Measurements from ENCODE around the gene GPSM3.

The GPSM3 gene

GRCh38 chr6:32175711-32176475, 16.6 kb downstream of the GPSM3 start, which contains the start of gene AGPAT1:
Gene AGPAT1, minus strand, starts transcription at chr6:32176084. Its CDS starts 4,588 bp downstream, at chr6:32171496.
- no peak for FAIRE-seq
- peak; percentile 86 for DNase-seq (ENCODE audit: low spot score)

DNA sequence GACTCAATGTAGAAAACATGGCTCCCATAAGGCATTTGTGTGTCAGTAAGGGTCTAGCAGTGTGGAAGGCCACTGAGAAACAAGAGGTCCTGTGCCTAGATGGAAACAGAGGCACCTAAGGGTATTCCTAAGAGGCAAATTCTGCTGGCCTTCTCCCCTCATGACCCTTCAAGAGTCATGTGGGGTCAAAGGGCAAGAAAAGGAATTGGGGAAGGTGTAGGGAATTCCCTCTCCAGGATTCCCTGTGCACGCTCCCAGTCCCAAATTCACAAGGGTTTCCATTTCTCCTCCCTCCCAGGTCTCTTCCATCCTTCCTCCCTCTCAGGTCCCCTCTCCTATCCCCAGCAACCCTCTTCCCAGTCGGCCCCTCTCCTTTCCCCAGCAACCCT, 17.1 kb downstream of the GPSM3 start:
- no peak for DNase-seq (ENCODE audit: low spot score)
- FAIRE-seq = no peak

DNA sequence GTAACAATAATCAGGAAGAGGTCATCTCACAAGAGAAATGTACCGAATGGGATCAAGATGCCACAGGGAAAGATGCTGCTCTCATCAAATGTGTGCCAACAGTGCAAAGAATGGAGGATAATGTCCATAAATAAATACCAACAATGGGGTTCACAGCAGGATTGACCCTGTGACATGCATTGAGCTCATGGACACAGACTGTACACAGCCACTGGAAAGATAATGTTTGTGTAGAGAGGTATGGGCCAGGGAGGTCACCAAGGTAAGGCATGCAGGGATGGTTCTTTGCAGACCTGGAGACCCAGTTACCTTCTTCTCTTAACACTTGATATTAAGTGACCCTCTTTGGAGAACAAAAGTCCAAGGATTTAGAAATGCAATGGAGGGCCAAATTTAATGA, 18.0 kb downstream of the GPSM3 start:
- FAIRE-seq = no peak
- no peak for DNase-seq (ENCODE audit: low spot score)

DNA sequence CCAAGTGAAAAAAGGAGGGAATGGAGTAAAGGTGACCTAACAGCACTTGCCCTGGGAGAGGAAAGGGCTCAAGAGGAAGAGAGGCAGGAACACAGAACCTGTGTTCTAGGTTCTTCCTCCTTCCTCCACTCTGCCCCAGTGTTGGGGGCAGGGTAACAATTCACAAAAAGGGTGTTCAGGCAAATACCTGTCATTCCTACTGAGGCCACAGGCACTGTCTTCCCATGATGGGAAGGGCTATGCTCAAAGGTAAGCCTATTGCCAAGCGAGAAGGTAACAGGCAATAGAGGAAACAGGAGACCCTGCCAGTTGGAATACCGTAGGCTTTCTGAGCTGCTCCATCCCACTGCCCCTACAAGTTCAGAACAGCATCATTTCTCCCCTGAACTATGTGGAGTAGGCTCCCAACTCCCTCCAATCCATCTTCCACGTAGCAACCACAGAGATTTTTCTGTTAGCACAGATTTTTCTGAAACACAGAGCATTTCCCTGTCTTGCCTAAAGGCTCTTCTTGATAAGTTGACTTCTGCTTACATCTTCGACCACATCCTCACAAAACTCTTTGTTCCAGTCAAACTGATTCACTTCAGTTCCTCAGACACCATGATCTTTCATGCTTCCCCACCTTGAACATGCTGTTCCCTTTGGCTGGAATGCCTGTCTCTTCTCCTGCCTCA, 19.3 kb downstream of the GPSM3 start:
- FAIRE-seq = no peak
- DNase-seq (ENCODE audit: low spot score) = no peak

GRCh38 chr6:32171234-32171633, 21.2 kb downstream of the GPSM3 start:
- no peak for DNase-seq (ENCODE audit: low spot score)
- FAIRE-seq = no peak

GRCh38 chr6:32170294-32170693, 22.1 kb downstream of the GPSM3 start:
- peak; percentile 4 for DNase-seq (ENCODE audit: low spot score)
- FAIRE-seq = no peak

GRCh38 chr6:32168807-32169591, 23.4 kb downstream of the GPSM3 start:
- no peak for FAIRE-seq
- DNase-seq (ENCODE audit: low spot score) = no peak

- no peak for DNase-seq (ENCODE audit: low spot score)
- FAIRE-seq = no peak
Measured at GRCh38 chr6:32168350-32168749, 24.1 kb downstream of the GPSM3 start.

DNA sequence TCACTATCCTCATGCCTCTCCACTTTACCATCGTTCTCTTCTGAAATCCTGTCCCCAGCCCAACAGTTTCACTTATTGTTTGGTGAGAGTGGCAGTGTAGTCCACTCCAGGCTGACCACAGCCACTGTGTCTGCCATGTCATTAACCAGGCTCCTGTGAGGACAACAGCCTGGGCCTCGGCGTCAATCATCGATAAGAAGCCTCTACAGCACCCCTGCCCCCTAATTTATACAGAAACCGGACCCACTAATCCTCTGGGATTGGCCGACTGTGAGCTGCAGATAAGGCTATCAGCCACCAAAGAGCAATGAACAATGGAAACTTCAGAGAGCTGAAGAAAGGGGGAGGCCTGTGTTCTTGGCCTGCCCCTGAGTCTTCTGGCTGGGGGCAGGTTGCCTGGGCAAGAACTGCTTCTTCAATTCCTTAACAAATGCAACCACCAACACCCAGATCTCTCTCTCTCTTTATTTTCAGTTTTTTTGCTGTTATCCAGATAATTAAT, 24.6 kb downstream of the GPSM3 start:
- no peak for FAIRE-seq

GRCh38 chr6:32167154-32167760, 25.2 kb downstream of the GPSM3 start:
- DNase-seq (ENCODE audit: low spot score) = no peak
- no peak for FAIRE-seq

More for the DNA sequence above, 24.6 kb downstream of the GPSM3 start:
- no peak for DNase-seq (ENCODE audit: low spot score)

GRCh38 chr6:32166411-32167061, 25.9 kb downstream of the GPSM3 start:
- no peak for FAIRE-seq
- no peak for DNase-seq (ENCODE audit: low spot score)

GRCh38 chr6:32164295-32164694, 28.1 kb downstream of the GPSM3 start, which contains the start of gene EGFL8:
Gene EGFL8, plus strand, starts transcription at chr6:32164595. Its CDS starts 1,571 bp downstream, at chr6:32166166.
- no peak for DNase-seq (ENCODE audit: low spot score)
- no peak for FAIRE-seq

GRCh38 chr6:32163559-32164258, 28.7 kb downstream of the GPSM3 start:
- FAIRE-seq = no peak
- no peak for DNase-seq (ENCODE audit: low spot score)

GRCh38 chr6:32158052-32158451, 34.4 kb downstream of the GPSM3 start:
- no peak for DNase-seq (ENCODE audit: low spot score)
- FAIRE-seq = no peak

- DNase-seq (ENCODE audit: low spot score) (no peak), FAIRE-seq (no peak)
Measured at GRCh38 chr6:32156891-32157290, 35.6 kb downstream of the GPSM3 start.

DNA sequence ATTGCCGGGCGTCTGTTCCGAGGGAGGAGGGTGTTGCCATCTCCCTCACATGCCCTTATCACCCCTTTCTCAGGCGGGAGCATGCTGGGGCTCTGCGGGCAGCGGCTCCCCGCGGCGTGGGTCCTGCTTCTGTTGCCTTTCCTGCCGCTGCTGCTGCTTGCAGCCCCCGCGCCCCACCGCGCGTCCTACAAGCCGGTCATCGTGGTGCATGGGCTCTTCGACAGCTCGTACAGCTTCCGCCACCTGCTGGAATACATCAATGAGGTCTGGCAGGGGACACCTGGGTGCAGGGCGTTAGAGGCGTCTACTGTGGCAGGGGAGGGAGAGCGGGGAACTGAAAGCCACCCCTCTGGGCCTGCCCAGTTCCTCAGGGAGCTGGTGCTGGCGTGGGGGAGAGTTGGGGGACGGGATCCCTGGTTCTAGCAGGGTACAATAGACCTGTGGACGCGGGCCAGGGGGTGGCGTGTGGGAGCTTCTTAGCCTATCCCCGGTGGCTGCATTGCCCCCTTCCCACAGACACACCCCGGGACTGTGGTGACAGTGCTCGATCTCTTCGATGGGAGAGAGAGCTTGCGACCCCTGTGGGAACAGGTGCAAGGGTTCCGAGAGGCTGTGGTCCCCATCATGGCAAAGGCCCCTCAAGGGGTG, 37.8 kb downstream of the GPSM3 start:
- DNase-seq (ENCODE audit: low spot score) (peak; percentile 25), FAIRE-seq (no peak)

GRCh38 chr6:32153564-32154513, 38.6 kb downstream of the GPSM3 start, which contains the start of gene PPT2:
Gene PPT2, plus strand, starts transcription at chr6:32154141. Its CDS starts 454 bp downstream, at chr6:32154595.
- no peak for FAIRE-seq
- DNase-seq (ENCODE audit: low spot score) = peak; percentile 67

Data from RCC 7860 (cell line).